OCI-LY1 (cell line): ENCODE measurements around the gene MACROD1.

Source experiments
- H2AFZ ChIP-seq: fragments of 200-600 bp; sonication (generic), shearing (Covaris generic); 2 replicates; pipeline ENCODE4 v1.6.0; 2014; ENCODE audit warnings: antibody characterized with exemption, mild to moderate bottlenecking, low read length
- H3F3A ChIP-seq: fragments of 200-600 bp; sonication (generic), shearing (Covaris generic); 2 replicates; pipeline ENCODE4 v1.6.0; 2014; ENCODE audit warnings: mild to moderate bottlenecking, antibody characterized with exemption, low read length, moderate library complexity; ENCODE audit not compliant: insufficient read depth
- H3K27ac ChIP-seq: fragments of 200-600 bp; sonication (generic); 2 replicates; pipeline ENCODE4 v1.5.1; 2014; ENCODE audit warnings: low read length, mixed run types, mild to moderate bottlenecking, low read depth; ENCODE audit not compliant: poor library complexity, severe bottlenecking
- H3K27me3 ChIP-seq: fragments of 200-600 bp; sonication (generic); 2 replicates; pipeline ENCODE4 v1.6.0; 2014; ENCODE audit warnings: antibody characterized with exemption, mild to moderate bottlenecking, low read length, moderate library complexity; ENCODE audit not compliant: insufficient read depth
- H3K36me3 ChIP-seq: fragments of 200-600 bp; sonication (generic); 2 replicates; pipeline ENCODE4 v1.6.1; 2014; ENCODE audit warnings: mild to moderate bottlenecking, antibody characterized with exemption, low read length, moderate library complexity, mixed read lengths; ENCODE audit not compliant: insufficient read depth
- H3K4me1 ChIP-seq: fragments of 200-600 bp; sonication (generic); 2 replicates; pipeline ENCODE4 v1.5.1; 2014; ENCODE audit warnings: mild to moderate bottlenecking, low read length, moderate library complexity; ENCODE audit not compliant: insufficient read depth, severe bottlenecking
- H3K4me2 ChIP-seq: fragments of 200-600 bp; sonication (generic), shearing (Covaris generic); 2 replicates; pipeline ENCODE4 v1.6.1; 2014; ENCODE audit warnings: low read length
- H3K4me3 ChIP-seq: fragments of 200-600 bp; sonication (generic); 2 replicates; pipeline ENCODE4 v1.5.1; 2014; ENCODE audit warnings: low read length, low read depth, mild to moderate bottlenecking, mixed read lengths; ENCODE audit not compliant: poor library complexity, severe bottlenecking
- H3K79me2 ChIP-seq: fragments of 200-600 bp; shearing (Covaris generic); 2 replicates; pipeline ENCODE4 v1.6.1; 2016; ENCODE audit warnings: mixed run types, low read length, mixed read lengths; ENCODE audit not compliant: insufficient read depth
- H3K9ac ChIP-seq: fragments of 200-600 bp; sonication (generic), shearing (Covaris generic); 2 replicates; pipeline ENCODE4 v1.6.1; 2014; ENCODE audit warnings: mild to moderate bottlenecking, low read length, mixed read lengths
- H3K9me2 ChIP-seq: fragments of 200-600 bp; sonication (generic), shearing (Covaris generic); 2 replicates; pipeline ENCODE4 v1.6.1; 2014; ENCODE audit warnings: low read depth, mild to moderate bottlenecking, low read length, mixed read lengths
- H3K9me3 ChIP-seq: fragments of 200-600 bp; shearing (Covaris generic); 2 replicates; pipeline ENCODE4 v1.6.1; 2014; ENCODE audit warnings: low read length, mixed read lengths
- H4K20me1 ChIP-seq: fragments of 200-600 bp; sonication (generic), shearing (Covaris generic); 2 replicates; pipeline ENCODE4 v1.6.0; 2016; ENCODE audit warnings: mild to moderate bottlenecking, low read length; ENCODE audit not compliant: insufficient read depth
- CTCF ChIP-seq: fragments of 200-600 bp; sonication (generic), shearing (Covaris generic); IDR thresholded peaks from 2 replicates; pipeline ENCODE4 v1.5.1; 2017; ENCODE audit warnings: mild to moderate bottlenecking, antibody characterized with exemption, low read length, moderate library complexity, mixed read lengths
- EZH2 ChIP-seq: fragments of 200-600 bp; sonication (generic), shearing (Covaris generic); IDR thresholded peaks from 2 replicates; pipeline ENCODE4 v1.8.0; 2017; ENCODE audit warnings: borderline replicate concordance, mixed run types, mild to moderate bottlenecking, antibody characterized with exemption, low read length, moderate library complexity, mixed read lengths

Gene MACROD1

DNA sequence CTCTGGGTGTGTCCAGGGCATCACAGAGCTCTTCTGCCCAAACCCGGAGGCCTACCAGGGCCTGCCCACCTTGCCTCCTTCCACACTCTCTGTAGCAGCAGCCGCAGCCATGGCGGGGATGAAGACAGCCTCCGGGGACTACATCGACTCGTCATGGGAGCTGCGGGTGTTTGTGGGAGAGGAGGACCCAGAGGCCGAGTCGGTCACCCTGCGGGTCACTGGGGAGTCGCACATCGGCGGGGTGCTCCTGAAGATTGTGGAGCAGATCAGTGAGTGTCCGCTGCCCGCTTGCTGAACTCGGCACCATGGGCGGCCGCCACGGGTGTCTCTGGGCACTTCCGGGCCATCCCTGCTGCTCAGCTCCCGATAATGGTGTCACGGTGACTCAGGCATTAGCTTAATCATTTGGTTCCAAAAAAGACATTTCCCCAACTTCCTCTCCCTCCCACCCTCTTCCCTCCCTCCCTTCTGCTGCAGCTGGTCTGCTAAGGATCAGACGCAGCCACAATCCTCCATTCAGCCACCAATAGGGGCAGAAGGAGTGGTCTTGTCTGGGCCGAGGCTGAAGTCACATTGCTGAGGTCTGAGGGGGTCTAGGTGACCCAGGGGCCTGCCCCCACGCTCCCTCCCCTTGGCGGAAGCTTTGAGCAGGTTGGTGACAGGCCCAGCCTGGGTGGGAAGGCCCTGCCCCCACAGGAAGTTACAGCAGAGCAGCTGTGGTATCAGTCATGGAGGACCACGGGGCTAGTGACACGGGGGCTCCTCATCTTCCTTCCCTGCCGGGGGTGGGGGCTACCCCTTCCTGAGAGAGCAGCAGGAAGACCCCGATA, 41.6 kb upstream of the MACROD1 start:
- H3K9me3 ChIP-seq: no peaks in the 10 kb centered on the region
- H2AFZ ChIP-seq: no peak overlapping the region
- H3K9me2 ChIP-seq: no peaks in the 10 kb centered on the region
- peak overlapping the region; percentile 66 for H3K4me3 ChIP-seq
- no peak for TF ChIP-seq EZH2
- no peak for TF ChIP-seq CTCF
- H3F3A ChIP-seq: no peaks in the 10 kb centered on the region
- H3K27ac ChIP-seq: peak overlapping the region; percentile 82
- peaks cover 67% of the 10 kb centered on the region for H3K36me3 ChIP-seq
- H3K27me3 ChIP-seq: no peaks in the 10 kb centered on the region
- H3K79me2 ChIP-seq: no peaks in the 10 kb centered on the region
- H3K4me2 ChIP-seq: peak overlapping the region; percentile 90
- peak overlapping the region; percentile 80 for H3K9ac ChIP-seq
- H3K4me1 ChIP-seq: peaks cover 41% of the 10 kb centered on the region
- no peaks in the 10 kb centered on the region for H4K20me1 ChIP-seq

- Histone ChIP-seq H3K4me3 (peak within 1 kb of the TSS; percentile 66), H3K4me1 (peaks cover 41% of the 10 kb centered on the region), H3K9me3 (no peaks in the 10 kb centered on the region), H3K4me2 (peak within 1 kb of the TSS; percentile 90), H3K27ac (peak within 1 kb of the TSS; percentile 82), H3K27me3 (no peaks in the 10 kb centered on the region), H3K9ac (peak within 1 kb of the TSS; percentile 80), H4K20me1 (no peaks in the 10 kb centered on the region), H3F3A (no peaks in the 10 kb centered on the region), H2AFZ (no peak within 1 kb of the TSS), H3K9me2 (no peaks in the 10 kb centered on the region), H3K79me2 (no peaks in the 10 kb centered on the region), H3K36me3 (peaks cover 67% of the 10 kb centered on the region)
- TF ChIP-seq EZH2 (no peak), CTCF (no peak)
Measured at GRCh38 chr11:64206457-64207255, 40.7 kb upstream of the MACROD1 start, which contains the start of gene FERMT3. FERMT3 (plus strand) TSS chr11:64206721; CDS start chr11:64207365, 644 bp downstream.

- TF ChIP-seq CTCF: peak; percentile 86
- no peak for TF ChIP-seq EZH2
- no peaks in the 10 kb centered on the region for H3K27me3 ChIP-seq
- peaks cover 41% of the 10 kb centered on the region for H3K4me1 ChIP-seq
- no peaks in the 10 kb centered on the region for H3F3A ChIP-seq
- H2AFZ ChIP-seq: no peak overlapping the region
- no peak overlapping the region for H3K4me3 ChIP-seq
- H4K20me1 ChIP-seq: no peaks in the 10 kb centered on the region
- H3K4me2 ChIP-seq: no peak overlapping the region
- no peaks in the 10 kb centered on the region for H3K9me2 ChIP-seq
- no peaks in the 10 kb centered on the region for H3K79me2 ChIP-seq
- no peaks in the 10 kb centered on the region for H3K9me3 ChIP-seq
- H3K36me3 ChIP-seq: peaks cover 73% of the 10 kb centered on the region
- no peak overlapping the region for H3K9ac ChIP-seq
- H3K27ac ChIP-seq: peak overlapping the region; percentile 82
Measured at GRCh38 chr11:64204464-64204989, 38.6 kb upstream of the MACROD1 start.
